SH-SY5Y (cell line): ENCODE results near the gene DAP.

Experiments
- GATA2 ChIP-seq: IDR thresholded peaks from 2 replicates; pipeline ENCODE4 v1.6.1; 2011; ENCODE audit warnings: mild to moderate bottlenecking, low read depth, low read length
- GATA3 ChIP-seq: IDR thresholded peaks from 2 replicates; pipeline ENCODE4 v1.6.1; 2011; ENCODE audit warnings: low read depth, mild to moderate bottlenecking, low read length, moderate library complexity

DNA sequence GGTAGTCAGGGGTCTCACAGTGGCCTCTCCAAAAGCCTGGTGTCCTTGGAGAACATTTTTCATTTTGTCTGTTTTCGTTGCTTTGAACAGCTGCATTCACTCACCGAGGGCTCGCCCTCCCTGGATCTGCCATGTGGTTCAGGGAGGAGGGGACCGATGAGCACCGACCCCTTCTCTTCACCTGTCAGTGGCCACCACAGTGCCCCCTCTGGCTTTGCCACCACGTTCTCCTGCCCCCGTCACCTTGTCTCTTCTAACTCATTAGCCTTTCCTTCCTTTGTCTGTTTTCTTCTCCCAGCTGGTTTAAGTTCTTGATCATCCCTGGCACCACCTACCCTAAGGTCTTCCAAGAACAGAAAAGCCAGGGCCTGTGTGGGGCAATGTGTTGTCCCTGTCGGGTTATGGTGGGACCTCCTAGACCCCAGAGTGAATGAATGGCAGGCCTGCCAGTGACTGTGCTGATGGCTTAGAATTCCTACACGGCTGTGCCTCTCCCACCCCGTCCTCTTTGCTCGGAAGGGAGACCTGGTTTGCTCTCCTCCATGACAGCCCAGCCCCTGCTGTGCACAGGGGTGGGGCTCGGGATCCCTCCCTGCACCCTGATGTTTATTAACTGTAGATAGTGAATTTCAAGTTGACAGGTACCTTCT is 107.2 kb downstream of the DAP start:
- TF ChIP-seq GATA2, result no peak
- TF ChIP-seq GATA3, result no peak
